Activated naive CD4-positive, alpha-beta T cell treated with anti-CD3 and anti-CD28 coated beads for 36 hours (primary cell): ENCODE measurements around the gene RPE. TPM values are rescaled to one million over a fixed set of nuclear protein-coding genes. Genes with fewer than 3 reads are reported as not detected.
A peak's percentile ranks its signal among the peaks of the same experiment; 100 is the strongest.

Source experiments
- CTCF ChIA-PET: fragments of 350-600 bp; sonication (Branson Sonifier 250); formaldehyde crosslinking; loops from one replicate; lab custom pipeline; 2021; ENCODE audit warnings: antibody characterized with exemption; lab: Charles Lee
- DNase-seq: peaks from one replicate; pipeline ENCODE4 v3.0.0-alpha.2; 2020
- H3K27ac Mint-ChIP-seq: one replicate; pipeline ENCODE4 v1.8.0; 2021; ENCODE audit warnings: mild to moderate bottlenecking, mixed read lengths
- H3K27me3 Mint-ChIP-seq: one replicate; pipeline ENCODE4 v1.8.0; 2021; ENCODE audit warnings: low read depth, mixed read lengths
- H3K36me3 Mint-ChIP-seq: one replicate; pipeline ENCODE4 v1.8.0; 2021; ENCODE audit warnings: low read depth, mixed read lengths
- H3K4me1 Mint-ChIP-seq: one replicate; pipeline ENCODE4 v1.8.0; 2021; ENCODE audit warnings: low read depth, mixed read lengths
- H3K4me3 Mint-ChIP-seq: one replicate; pipeline ENCODE4 v1.8.0; 2021; ENCODE audit warnings: mild to moderate bottlenecking, moderate library complexity, mixed read lengths
- H3K9me3 Mint-ChIP-seq: one replicate; pipeline ENCODE4 v1.8.0; 2021; ENCODE audit warnings: mixed read lengths
- intact Hi-C: fragments of 100-400 bp; cut with micrococcal nuclease; formaldehyde crosslinking; loops from one replicate; pipeline ENCODE4 v1.15.1; 2023
- total RNA-seq, 2 experiments: library from RNA; stranded (reverse); gene quantifications; one replicate each; pipeline ENCODE4 v1.2.3, GENCODE V29; 2021

The RPE gene
- 10 to 100 TPM; 43.9 to 46.2 TPM for total RNA-seq

GRCh38 chr2:210002158-210003157 is at the start of gene RPE:
TSS of gene RPE (plus strand) at chr2:210002638. CDS start at chr2:210002662, 24 bp downstream.
- Mint-ChIP-seq H3K4me1 (peaks cover 52% of the 10 kb centered on the region), H3K27me3 (no peaks in the 10 kb centered on the region), H3K27ac (peak within 1 kb of the TSS; percentile 94), H3K4me3 (peak within 1 kb of the TSS; percentile 93), H3K9me3 (no peaks in the 10 kb centered on the region), H3K36me3 (peaks cover 15% of the 10 kb centered on the region)
- CTCF ChIA-PET, result no interaction called here
- peak; percentile 98 for DNase-seq
- intact Hi-C loops, result loop anchor here (1.0 to 5.0 kb wide), 3 partner anchors 168 to 1735 kb away; partner anchors contain the start of genes LANCL1 and PIKFYVE

- H3K4me1 Mint-ChIP-seq, result no peaks in the 10 kb centered on the region
- intact Hi-C loops, result no loop called here
- no peaks in the 10 kb centered on the region for H3K9me3 Mint-ChIP-seq
- H3K36me3 Mint-ChIP-seq, result no peaks in the 10 kb centered on the region
- CTCF ChIA-PET, result interaction anchor here (0.7 kb wide), 2 partner anchors 104 to 111 kb away, joined by 3 to 5 read pairs; no protein-coding TSS in a partner anchor
- no peak overlapping the region for H3K4me3 Mint-ChIP-seq
- no peak for DNase-seq
- peaks cover 17% of the 10 kb centered on the region for H3K27me3 Mint-ChIP-seq
- no peak overlapping the region for H3K27ac Mint-ChIP-seq
Observed at GRCh38 chr2:209956271-209956670, 46.2 kb upstream of the RPE start.

GRCh38 chr2:209958016-209958415 is 44.4 kb upstream of the RPE start:
- CTCF ChIA-PET, result interaction anchor here (0.6 to 2.0 kb wide), 3 partner anchors 25 to 532 kb away, joined by 3 to 4 read pairs (median 4); no protein-coding TSS in a partner anchor
- H3K27me3 Mint-ChIP-seq, result peaks cover 1% of the 10 kb centered on the region

GRCh38 chr2:209960045-209960444 is 42.4 kb upstream of the RPE start:
- Mint-ChIP-seq H3K4me1 (no peaks in the 10 kb centered on the region), H3K27ac (no peak overlapping the region), H3K27me3 (no peaks in the 10 kb centered on the region), H3K4me3 (no peak overlapping the region), H3K36me3 (no peaks in the 10 kb centered on the region), H3K9me3 (no peaks in the 10 kb centered on the region)
- CTCF ChIA-PET, result interaction anchor here (0.7 to 2.0 kb wide), 8 partner anchors 9 to 625 kb away, joined by 3 to 6 read pairs (median 3); no protein-coding TSS in a partner anchor
- intact Hi-C loops, result loop anchor here (5.0 to 10.0 kb wide), 3 partner anchors 237 to 1585 kb away; no protein-coding TSS in a partner anchor
- DNase-seq, result no peak

More at GRCh38 chr2:209958016-209958415, 44.4 kb upstream of the RPE start:
- Mint-ChIP-seq H3K4me3 (no peak overlapping the region), H3K36me3 (no peaks in the 10 kb centered on the region), H3K27ac (no peak overlapping the region), H3K9me3 (no peaks in the 10 kb centered on the region), H3K4me1 (no peaks in the 10 kb centered on the region)
- no peak for DNase-seq
- intact Hi-C loops, result no loop called here

GRCh38 chr2:209960676-209961630 is 41.5 kb upstream of the RPE start:
- Mint-ChIP-seq H3K27me3 (no peaks in the 10 kb centered on the region), H3K4me3 (no peak overlapping the region), H3K36me3 (no peaks in the 10 kb centered on the region), H3K4me1 (no peaks in the 10 kb centered on the region), H3K27ac (no peak overlapping the region), H3K9me3 (no peaks in the 10 kb centered on the region)
- intact Hi-C loops, result loop anchor here (1.0 to 10.0 kb wide), 5 partner anchors 236 to 1586 kb away; no protein-coding TSS in a partner anchor
- CTCF ChIA-PET, result interaction anchor here (0.5 to 1.7 kb wide), 16 partner anchors 8 to 1588 kb away, joined by 3 to 7 read pairs (median 3); no protein-coding TSS in a partner anchor
- DNase-seq, result peak; percentile 63

GRCh38 chr2:209965723-209966122 is 36.7 kb upstream of the RPE start:
- H3K4me3 Mint-ChIP-seq, result no peak overlapping the region
- no peak for DNase-seq
- no peaks in the 10 kb centered on the region for H3K36me3 Mint-ChIP-seq
- no peaks in the 10 kb centered on the region for H3K27me3 Mint-ChIP-seq
- CTCF ChIA-PET, result no interaction called here
- H3K4me1 Mint-ChIP-seq, result no peaks in the 10 kb centered on the region
- intact Hi-C loops, result loop anchor here (10.0 kb wide), 1 partner anchor 1591 kb away; no protein-coding TSS in a partner anchor
- no peak overlapping the region for H3K27ac Mint-ChIP-seq
- H3K9me3 Mint-ChIP-seq, result no peaks in the 10 kb centered on the region

GRCh38 chr2:209969692-209970091 is 32.7 kb upstream of the RPE start:
- Mint-ChIP-seq H3K4me1 (no peaks in the 10 kb centered on the region), H3K27ac (no peak overlapping the region), H3K27me3 (no peaks in the 10 kb centered on the region), H3K36me3 (no peaks in the 10 kb centered on the region), H3K4me3 (no peak overlapping the region), H3K9me3 (no peaks in the 10 kb centered on the region)
- CTCF ChIA-PET, result interaction anchor here (1.2 to 13.5 kb wide), 2 partner anchors 8 to 228 kb away, joined by 5 to 129 read pairs; no protein-coding TSS in a partner anchor
- intact Hi-C loops, result loop anchor here (10.0 kb wide), 1 partner anchor 1595 kb away; no protein-coding TSS in a partner anchor
- no peak for DNase-seq

GRCh38 chr2:209970271-209970670 is 32.2 kb upstream of the RPE start:
- intact Hi-C loops, result no loop called here
- Mint-ChIP-seq H3K27ac (no peak overlapping the region), H3K27me3 (no peaks in the 10 kb centered on the region), H3K9me3 (no peaks in the 10 kb centered on the region), H3K4me3 (no peak overlapping the region), H3K4me1 (no peaks in the 10 kb centered on the region), H3K36me3 (no peaks in the 10 kb centered on the region)
- no peak for DNase-seq
- CTCF ChIA-PET, result interaction anchor here (13.5 kb wide), 1 partner anchor 227 kb away, joined by 129 read pairs; no protein-coding TSS in a partner anchor

GRCh38 chr2:209970711-209971110 is 31.7 kb upstream of the RPE start:
- Mint-ChIP-seq H3K27me3 (no peaks in the 10 kb centered on the region), H3K27ac (no peak overlapping the region), H3K36me3 (no peaks in the 10 kb centered on the region), H3K4me1 (no peaks in the 10 kb centered on the region), H3K4me3 (no peak overlapping the region), H3K9me3 (no peaks in the 10 kb centered on the region)
- CTCF ChIA-PET, result interaction anchor here (13.5 kb wide), 1 partner anchor 227 kb away, joined by 129 read pairs; no protein-coding TSS in a partner anchor
- intact Hi-C loops, result no loop called here
- DNase-seq, result no peak

GRCh38 chr2:209973328-209973727 is 29.1 kb upstream of the RPE start:
- H3K4me1 Mint-ChIP-seq, result no peaks in the 10 kb centered on the region
- H3K36me3 Mint-ChIP-seq, result no peaks in the 10 kb centered on the region
- intact Hi-C loops, result no loop called here
- no peak overlapping the region for H3K27ac Mint-ChIP-seq
- no peaks in the 10 kb centered on the region for H3K27me3 Mint-ChIP-seq
- no peak for DNase-seq
- CTCF ChIA-PET, result interaction anchor here (13.5 kb wide), 1 partner anchor 224 kb away, joined by 129 read pairs; no protein-coding TSS in a partner anchor
- H3K4me3 Mint-ChIP-seq, result no peak overlapping the region
- no peaks in the 10 kb centered on the region for H3K9me3 Mint-ChIP-seq

- H3K27me3 Mint-ChIP-seq, result no peaks in the 10 kb centered on the region
- no peak overlapping the region for H3K27ac Mint-ChIP-seq
- no peak for DNase-seq
- no peak overlapping the region for H3K4me3 Mint-ChIP-seq
- no peaks in the 10 kb centered on the region for H3K9me3 Mint-ChIP-seq
- H3K36me3 Mint-ChIP-seq, result no peaks in the 10 kb centered on the region
- intact Hi-C loops, result no loop called here
- CTCF ChIA-PET, result interaction anchor here (13.5 kb wide), 1 partner anchor 223 kb away, joined by 129 read pairs; no protein-coding TSS in a partner anchor
- no peaks in the 10 kb centered on the region for H3K4me1 Mint-ChIP-seq
Observed at GRCh38 chr2:209974576-209974975, 27.9 kb upstream of the RPE start.
